ENCODE measurements around the gene RETSAT.
"Not testable (repeated sequence)": the region's sequence is repeated elsewhere in the genome, so short reads cannot be mapped to it uniquely, and the experiment has no call there.

- not testable (repeated sequence) for TF ChIP-seq ZBTB3 (CRISPR knock-in tag; IDR thresholded peaks at IDR 0.05; ENCODE audit: borderline replicate concordance, low read depth); ELF1 (CRISPR knock-in tag; IDR thresholded peaks at IDR 0.05); PLRG1 (conservative IDR thresholded peaks at IDR 0.05); MED1 (CRISPR knock-in tag; IDR thresholded peaks at IDR 0.05)
These were observed 24.6 kb downstream of the RETSAT start for GRCh38 chr2:85329701-85330100.

All from HepG2 (cell line).